Keratinocyte (primary cell): ENCODE results near the gene TRAP1. TPM values are rescaled to one million over a fixed set of nuclear protein-coding genes. Genes with fewer than 3 reads are reported as not detected.

Experiments used
- DNase-seq: peaks from one replicate; pipeline ENCODE4 v3.0.0-alpha.2; 2011; ENCODE audit warnings: low read depth, missing footprints, low spot score
- FAIRE-seq: peaks from 2 replicates; lab custom pipeline; 2011; peaks lifted over from hg19 to GRCh38; lab: Jason Lieb, UNC
- H2AFZ ChIP-seq: 2 replicates; pipeline ENCODE4 v1.6.0; 2012; ENCODE audit warnings: low read length, control low read depth, inconsistent platforms; ENCODE audit not compliant: control insufficient read depth
- H3K27ac ChIP-seq: 2 replicates; pipeline ENCODE4 v1.5.1; 2011; ENCODE audit warnings: low read length; ENCODE audit not compliant: control insufficient read depth, insufficient read depth
- H3K27me3 ChIP-seq: 3 replicates; pipeline ENCODE4 v1.6.0; 2011; ENCODE audit warnings: low read length; ENCODE audit not compliant: control insufficient read depth, insufficient read depth; ENCODE audit errors: extremely low read depth
- H3K36me3 ChIP-seq, 2 experiments: 2 replicates in 1 of 2; 3 replicates in 1 of 2; pipeline ENCODE4 v1.5.1; 2011; ENCODE audit warnings: low read length in 2 of 2, mild to moderate bottlenecking in 1 of 2; ENCODE audit not compliant: control insufficient read depth in 2 of 2, insufficient read depth in 2 of 2; ENCODE audit errors: extremely low read depth in 1 of 2
- H3K4me1 ChIP-seq: 3 replicates; pipeline ENCODE4 v1.5.1; 2011; ENCODE audit warnings: low read length; ENCODE audit not compliant: control insufficient read depth, insufficient read depth; ENCODE audit errors: extremely low read depth
- H3K4me2 ChIP-seq: 3 replicates; pipeline ENCODE4 v1.6.0; 2011; ENCODE audit warnings: low read depth, low read length; ENCODE audit not compliant: control insufficient read depth, insufficient read depth; ENCODE audit errors: extremely low read depth
- H3K4me3 ChIP-seq, 3 experiments: fragments of 200-600 bp in 1 of 3; sonication (generic) in 1 of 3; 2 replicates in 2 of 3; 3 replicates in 1 of 3; pipeline ENCODE4 v1.5.1; 2011 to 2016; ENCODE audit warnings: low read length in 3 of 3, mild to moderate bottlenecking in 3 of 3, control low read depth in 2 of 3, inconsistent platforms in 1 of 3, low read depth in 1 of 3, mixed read lengths in 1 of 3, mixed run types in 1 of 3, moderate library complexity in 1 of 3; ENCODE audit not compliant: control insufficient read depth in 2 of 3, insufficient read depth in 2 of 3; ENCODE audit errors: extremely low read depth in 1 of 3
- H3K79me2 ChIP-seq: 2 replicates; pipeline ENCODE4 v1.6.0; 2012; ENCODE audit warnings: low read length; ENCODE audit not compliant: control insufficient read depth, insufficient read depth
- H3K9ac ChIP-seq: 3 replicates; pipeline ENCODE4 v1.6.0; 2011; ENCODE audit warnings: low read length; ENCODE audit not compliant: control insufficient read depth, insufficient read depth; ENCODE audit errors: extremely low read depth
- H3K9me1 ChIP-seq: 3 replicates; pipeline ENCODE4 v1.6.0; 2011; ENCODE audit warnings: low read length; ENCODE audit not compliant: control insufficient read depth, insufficient read depth; ENCODE audit errors: extremely low read depth
- H3K9me3 ChIP-seq: 2 replicates; pipeline ENCODE4 v1.5.1; 2012; ENCODE audit warnings: low read depth, low read length; ENCODE audit not compliant: control insufficient read depth
- H4K20me1 ChIP-seq: 3 replicates; pipeline ENCODE4 v1.6.0; 2011; ENCODE audit warnings: low read length; ENCODE audit not compliant: control insufficient read depth, insufficient read depth; ENCODE audit errors: extremely low read depth
- CTCF ChIP-seq, 3 experiments: IDR thresholded peaks in 1 of 3; conservative IDR thresholded peaks in 1 of 3; optimal IDR thresholded peaks in 1 of 3; 2 replicates in 2 of 3; 3 replicates in 1 of 3; pipeline versions ENCODE3 to v1.5.1; 2011; ENCODE audit warnings: low read length in 3 of 3, mild to moderate bottlenecking in 3 of 3, moderate library complexity in 2 of 3, control low read depth in 1 of 3, inconsistent platforms in 1 of 3; ENCODE audit not compliant: insufficient read depth in 2 of 3; ENCODE audit errors: extremely low read depth in 1 of 3
- EZH2 ChIP-seq: IDR thresholded peaks from one replicate; pipeline ENCODE4 v1.6.1; 2012; ENCODE audit warnings: inconsistent platforms, mild to moderate bottlenecking, low read length, moderate library complexity
- dilution Hi-C: fragments of 300-500 bp; cut with MboI; formaldehyde crosslinking; loops from one replicate; pipeline ENCODE4 v1.7.0; 2020; ENCODE audit warnings: low sequenced_read_pairs; ENCODE audit not compliant: extremely low pct_ligation_motif_present
- polyA plus RNA-seq, 5 experiments: library from polyadenylated mRNA; depleted of rRNA in 3 of 5; stranded (reverse) in 3 of 5; stranded (forward) in 1 of 5; unstranded in 1 of 5; fragments of >200 nt; gene quantifications; 1 replicate in 1 of 5; 2 replicates in 3 of 5; 3 replicates in 1 of 5; pipeline versions ENCODE4 v1.2.1 to v1.2.3, GENCODE V29; 2011 to 2012; ENCODE audit warnings: missing spikeins in 2 of 5, low read depth in 1 of 5, low replicate concordance in 1 of 5

TRAP1 gene
- polyA plus RNA-seq, 1 donor (not counting 4 experiments of a cell fraction or from before 2014, with no cell fraction given) = 106 TPM

GRCh38 chr16:3696425-3697218 is 20.7 kb downstream of the TRAP1 start:
- dilution Hi-C loops = no loop called here
- Histone ChIP-seq H3K9me3 (no peaks in the 10 kb centered on the region), H3K36me3 (peaks cover 3 to 11% of the 10 kb centered on the region in 2 experiments), H3K4me2 (peak overlapping the region; percentile 6), H3K27me3 (no peaks in the 10 kb centered on the region), H2AFZ (no peak overlapping the region), H4K20me1 (no peaks in the 10 kb centered on the region), H3K4me3 (no peak overlapping the region), H3K4me1 (peaks cover 4% of the 10 kb centered on the region), H3K9ac (no peak overlapping the region), H3K9me1 (no peaks in the 10 kb centered on the region), H3K79me2 (peaks cover 11% of the 10 kb centered on the region), H3K27ac (no peak overlapping the region)
- FAIRE-seq = peak; percentile 66
- no peak for TF ChIP-seq CTCF (optimal IDR thresholded peaks at IDR 0.05 in 1 of 3, IDR thresholded peaks at IDR 0.05 in 1 of 3, conservative IDR thresholded peaks at IDR 0.05 in 1 of 3; ENCODE audit: extremely low read depth in 1 of 3, insufficient read depth in 2 of 3, low read length in 3 of 3)
- no peak for TF ChIP-seq EZH2
- DNase-seq = peak; percentile 21

GRCh38 chr16:3695610-3696369 is 21.5 kb downstream of the TRAP1 start:
- no peak for TF ChIP-seq CTCF (optimal IDR thresholded peaks at IDR 0.05 in 1 of 3, IDR thresholded peaks at IDR 0.05 in 1 of 3, conservative IDR thresholded peaks at IDR 0.05 in 1 of 3; ENCODE audit: extremely low read depth in 1 of 3, insufficient read depth in 2 of 3, low read length in 3 of 3)
- no peak for TF ChIP-seq EZH2
- no peak overlapping the region for H3K27ac ChIP-seq
- no peak overlapping the region for H2AFZ ChIP-seq
- no peak overlapping the region for H3K9ac ChIP-seq
- H3K79me2 ChIP-seq = peaks cover 13% of the 10 kb centered on the region
- H3K27me3 ChIP-seq = no peaks in the 10 kb centered on the region
- FAIRE-seq (no peak), DNase-seq (no peak)
- dilution Hi-C loops = no loop called here
- H4K20me1 ChIP-seq = no peaks in the 10 kb centered on the region
- H3K9me3 ChIP-seq = no peaks in the 10 kb centered on the region
- no peak overlapping the region for H3K4me2 ChIP-seq
- H3K36me3 ChIP-seq = peaks cover 3 to 11% of the 10 kb centered on the region in 2 experiments
- H3K4me1 ChIP-seq = peaks cover 7% of the 10 kb centered on the region
- no peaks in the 10 kb centered on the region for H3K9me1 ChIP-seq
- no peak overlapping the region for H3K4me3 ChIP-seq
